Fibroblast of mammary gland (primary cell): ENCODE data around the gene CSNK1G2.

Experiments used
- DNase-seq: peaks from one replicate; pipeline ENCODE4 v3.0.0-alpha.2; 2010; ENCODE audit warnings: low read depth
- H3K4me3 ChIP-seq: 2 replicates; pipeline ENCODE4 v1.5.1; 2011; ENCODE audit warnings: low read depth, mild to moderate bottlenecking, low read length, moderate library complexity; ENCODE audit not compliant: control insufficient read depth
- CTCF ChIP-seq: conservative IDR thresholded peaks from 2 replicates; pipeline ENCODE4 v1.5.1; 2011; ENCODE audit warnings: low read depth, low read length, inconsistent platforms; ENCODE audit not compliant: control insufficient read depth, insufficient read depth

Gene CSNK1G2

GRCh38 chr19:1949304-1950101, 8.5 kb downstream of the CSNK1G2 start:
- DNase-seq: no peak
- TF ChIP-seq CTCF: no peak
- H3K4me3 ChIP-seq: no peak overlapping the region

- no peak for TF ChIP-seq CTCF
- DNase-seq: no peak
- H3K4me3 ChIP-seq: no peak overlapping the region
Measured at GRCh38 chr19:1950640-1951039, 9.7 kb downstream of the CSNK1G2 start.

- peak; percentile 49 for DNase-seq
- H3K4me3 ChIP-seq: no peak overlapping the region
- no peak for TF ChIP-seq CTCF
Measured at GRCh38 chr19:1952635-1953034, 11.7 kb downstream of the CSNK1G2 start.

GRCh38 chr19:1953037-1953436, 12.1 kb downstream of the CSNK1G2 start:
- TF ChIP-seq CTCF: no peak

GRCh38 chr19:1953441-1954094, 12.6 kb downstream of the CSNK1G2 start:
- TF ChIP-seq CTCF: no peak
- H3K4me3 ChIP-seq: no peak overlapping the region

More at GRCh38 chr19:1953037-1953436, 12.1 kb downstream of the CSNK1G2 start:
- H3K4me3 ChIP-seq: no peak overlapping the region
- no peak for DNase-seq

GRCh38 chr19:1954532-1954933, 13.6 kb downstream of the CSNK1G2 start:
- no peak for DNase-seq
- no peak overlapping the region for H3K4me3 ChIP-seq
- TF ChIP-seq CTCF: no peak

More at GRCh38 chr19:1953441-1954094, 12.6 kb downstream of the CSNK1G2 start:
- no peak for DNase-seq
